Right lobe of liver (tissue), 6 donors: ENCODE data around the gene PLXNA4. TPM values are rescaled to one million over a fixed set of nuclear protein-coding genes. Genes with fewer than 3 reads are reported as not detected.

Source experiments
- ATAC-seq, 4 donors: fragments of 200-7000 bp; cut with Tn5 transposase; one replicate each; pipeline ENCODE4 v1.9.1; 2020; ENCODE audit warnings: mild to moderate bottlenecking in 4 of 4, moderate library complexity in 4 of 4
- DNase-seq, 3 donors: peaks; one replicate each; pipeline ENCODE4 v3.0.0-alpha.2; 2020
- H3K27ac ChIP-seq, 3 donors: fragments of 200-600 bp; one replicate each; pipeline ENCODE4 v1.8.0; 2022
- H3K27me3 ChIP-seq, 2 donors: fragments of 200-600 bp; one replicate each; pipeline ENCODE4 v1.8.0; 2022
- H3K36me3 ChIP-seq, 4 donors: fragments of 200-600 bp; sonication (generic) in 1 of 4; one replicate each; pipeline versions ENCODE4 v1.5.1 to v1.8.0; 2017 to 2022; ENCODE audit warnings: control low read depth in 1 of 4
- H3K4me1 ChIP-seq, 4 donors: fragments of 200-600 bp; sonication (generic) in 1 of 4; one replicate each; pipeline versions ENCODE4 v1.5.1 to v1.8.0; 2017 to 2022; ENCODE audit warnings: control low read depth in 1 of 4
- H3K4me3 ChIP-seq, 3 donors: fragments of 200-600 bp; one replicate each; pipeline ENCODE4 v1.8.0; 2022
- H3K9me3 ChIP-seq, 4 donors: fragments of 200-600 bp; sonication (generic) in 1 of 4; one replicate each; pipeline versions ENCODE4 v1.5.1 to v1.8.0; 2017 to 2022; ENCODE audit warnings: control low read depth in 1 of 4
- CTCF ChIP-seq, 4 donors: fragments of 200-600 bp in 3 of 4; fragments of 450-650 bp in 1 of 4; IDR thresholded peaks; one replicate each; pipeline versions ENCODE4 v1.5.1 to v1.8.0; 2016 to 2022; ENCODE audit warnings: antibody characterized with exemption in 4 of 4, mild to moderate bottlenecking in 2 of 4
- POLR2A ChIP-seq: fragments of 450-650 bp; IDR thresholded peaks from one replicate; pipeline ENCODE4 v1.6.1; 2017; ENCODE audit warnings: antibody characterized with exemption, mild to moderate bottlenecking
- WGBS: methylation state at CpG from one replicate; pipeline ENCODE4 v1.1.6; 2018; ENCODE audit warnings: low coverage, low lambda C conversion rate; ENCODE audit not compliant: insufficient coverage; ENCODE audit errors: missing lambda C conversion rate; 5-methylcytosine and 5-hydroxymethylcytosine counted together
- intact Hi-C, 2 donors: fragments of 100-400 bp; cut with DNase I; formaldehyde crosslinking; loops; one replicate each; pipeline versions ENCODE4 v1.11.2 to v1.14.1; 2022
- total RNA-seq, 6 experiments: library from RNA; depleted of rRNA in 2 of 6; stranded (reverse); fragments of >200 nt in 2 of 6; fragmentation: NEBNext Ultra II Directional in 3 of 6; extraction: Animal tissue kit (Norgen Biotek cat#: 25700) in 3 of 6; gene quantifications; one replicate each; pipeline versions ENCODE4 v1.1.0 to v1.2.4, GENCODE V29; 2016 to 2023
- donor health status: DM: no; HTN: yes; CAD: no.
- donor health status: DM: no; HTN: no; CAD: no.
- donor health status: DM: no; HTN: no; CAD: no.
- donor health status: DM: no; HTN: yes; CAD: no.
- donor health status: DM: no; HTN: yes; CAD: no.

The PLXNA4 gene
- total RNA-seq, 6 experiments from 2014 or later: 0.17 to 0.90 (median 0.30) TPM

- ATAC-seq (no peak), DNase-seq (no peak)
- H3K36me3 ChIP-seq: no peaks in the 10 kb centered on the region
- H3K27ac ChIP-seq: no peak overlapping the region
- H3K27me3 ChIP-seq: no peaks in the 10 kb centered on the region
- TF ChIP-seq CTCF (IDR thresholded peaks at IDR 0.05): no peak
- no peak for TF ChIP-seq POLR2A
- intact Hi-C loops: loop anchor here in 1 of 2 donors (10.0 kb wide), 1 partner anchor 312 kb away; no protein-coding TSS in a partner anchor
- 83% methylated on average over 1 of the region's 1 CpG for WGBS
- H3K4me3 ChIP-seq: no peak overlapping the region
- peaks cover 0 to 5% (median 0%) of the 10 kb centered on the region in 4 donors for H3K4me1 ChIP-seq
- no peaks in the 10 kb centered on the region for H3K9me3 ChIP-seq
Observed at GRCh38 chr7:132257253-132257652, 319.0 kb downstream of the PLXNA4 start.

- Histone ChIP-seq H3K9me3 (no peaks in the 10 kb centered on the region), H3K4me1 (peaks cover 0 to 5% (median 0%) of the 10 kb centered on the region in 4 donors), H3K36me3 (no peaks in the 10 kb centered on the region), H3K27ac (no peak overlapping the region), H3K4me3 (no peak overlapping the region), H3K27me3 (no peaks in the 10 kb centered on the region)
- no peak for ATAC-seq
- no peak for TF ChIP-seq CTCF (IDR thresholded peaks at IDR 0.05)
- TF ChIP-seq POLR2A: no peak
- DNase-seq: no peak
- intact Hi-C loops: loop anchor here in 1 of 2 donors (10.0 kb wide), 1 partner anchor 312 kb away; no protein-coding TSS in a partner anchor
- WGBS: 67% methylated on average over 1 of the region's 6 CpGs
Observed at GRCh38 chr7:132256721-132257212, 319.5 kb downstream of the PLXNA4 start.

GRCh38 chr7:132255898-132256297, 320.4 kb downstream of the PLXNA4 start:
- no peak overlapping the region for H3K4me3 ChIP-seq
- peaks cover 0 to 5% (median 0%) of the 10 kb centered on the region in 4 donors for H3K4me1 ChIP-seq
- intact Hi-C loops: loop anchor here in 1 of 2 donors (10.0 kb wide), 1 partner anchor 311 kb away; no protein-coding TSS in a partner anchor
- 21% methylated on average over 2 of the region's 6 CpGs for WGBS
- ATAC-seq (peak; percentile 70 to 89 (median 75)), DNase-seq (peak in 2 of 3 donors; percentile 42 to 56)
- no peaks in the 10 kb centered on the region for H3K27me3 ChIP-seq
- H3K9me3 ChIP-seq: no peaks in the 10 kb centered on the region
- TF ChIP-seq CTCF (IDR thresholded peaks at IDR 0.05) (no peak), POLR2A (no peak)
- H3K36me3 ChIP-seq: no peaks in the 10 kb centered on the region
- H3K27ac ChIP-seq: no peak overlapping the region

GRCh38 chr7:132255115-132255797, 321.0 kb downstream of the PLXNA4 start:
- H3K4me3 ChIP-seq: no peak overlapping the region
- H3K36me3 ChIP-seq: no peaks in the 10 kb centered on the region
- peaks cover 0 to 5% (median 0%) of the 10 kb centered on the region in 4 donors for H3K4me1 ChIP-seq
- no peak for TF ChIP-seq CTCF (IDR thresholded peaks at IDR 0.05)
- TF ChIP-seq POLR2A: no peak
- no peak for DNase-seq
- no peaks in the 10 kb centered on the region for H3K9me3 ChIP-seq
- 79% methylated on average over 3 of the region's 3 CpGs for WGBS
- H3K27ac ChIP-seq: no peak overlapping the region
- no peaks in the 10 kb centered on the region for H3K27me3 ChIP-seq
- intact Hi-C loops: loop anchor here in 1 of 2 donors (10.0 kb wide), 1 partner anchor 310 kb away; no protein-coding TSS in a partner anchor
- ATAC-seq: no peak
